Activated CD4-positive, alpha-beta T cell treated with anti-CD3 and anti-CD28 coated beads, Interleukin-2, amount 10 ng/mL, durations not matched to agents 24 days and 14 days (primary cell): ENCODE data around the gene RASGEF1C. TPM values are rescaled to one million over a fixed set of nuclear protein-coding genes. Genes with fewer than 3 reads are reported as not detected.
"Not testable (repeated sequence)": the region's sequence is repeated elsewhere in the genome, so short reads cannot be mapped to it uniquely, and the experiment has no call there.

Experiments used
- DNase-seq: peaks from one replicate; pipeline ENCODE4 v3.0.0; 2022
- H3K27ac Mint-ChIP-seq: one replicate; pipeline ENCODE4 v1.8.0; 2022; ENCODE audit warnings: mild to moderate bottlenecking, mixed read lengths
- H3K27me3 Mint-ChIP-seq: one replicate; pipeline ENCODE4 v1.8.0; 2022; ENCODE audit warnings: mixed read lengths
- H3K36me3 Mint-ChIP-seq: one replicate; pipeline ENCODE4 v1.8.0; 2022; ENCODE audit warnings: low read depth, mild to moderate bottlenecking, mixed read lengths
- H3K4me1 Mint-ChIP-seq: one replicate; pipeline ENCODE4 v1.8.0; 2021; ENCODE audit warnings: mixed read lengths
- H3K4me3 Mint-ChIP-seq: one replicate; pipeline ENCODE4 v1.8.0; 2022; ENCODE audit warnings: mild to moderate bottlenecking, moderate library complexity, mixed read lengths
- H3K9me3 Mint-ChIP-seq: one replicate; pipeline ENCODE4 v1.8.0; 2021; ENCODE audit warnings: mixed read lengths
- intact Hi-C: fragments of 100-400 bp; cut with micrococcal nuclease; formaldehyde crosslinking; loops from one replicate; pipeline ENCODE4 v1.15.1; 2023
- total RNA-seq: library from RNA; stranded (reverse); gene quantifications from 2 replicates; pipeline ENCODE4 v1.2.3, GENCODE V29; 2022

RASGEF1C gene
- total RNA-seq, 1 donor from 2014 or later, result not detected

DNA sequence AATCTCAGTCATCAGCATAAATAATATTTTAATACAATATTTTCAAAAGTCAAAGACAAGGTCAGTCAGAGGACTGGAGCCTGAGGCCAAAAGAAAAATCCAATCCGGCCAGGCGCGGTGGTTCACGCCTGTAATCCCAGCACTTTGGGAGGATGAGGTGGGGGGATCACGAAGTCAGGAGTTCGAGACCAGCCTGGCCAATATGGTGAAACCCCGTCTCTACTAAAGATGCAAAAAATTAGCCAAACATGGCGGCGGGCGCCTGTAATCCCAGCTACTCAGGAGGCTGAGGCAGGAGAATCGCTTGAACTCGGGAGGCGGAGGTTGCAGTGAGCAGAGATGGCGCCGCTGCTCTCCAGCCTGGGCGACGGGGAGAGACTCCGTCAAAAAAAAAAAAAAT is 119.4 kb downstream of the RASGEF1C start:
- DNase-seq, H3K27ac Mint-ChIP-seq, intact Hi-C loops, H3K4me3 Mint-ChIP-seq, H3K9me3 Mint-ChIP-seq, H3K27me3 Mint-ChIP-seq, H3K36me3 Mint-ChIP-seq: not testable (repeated sequence)
- peaks cover 14% of the 10 kb centered on the region for H3K4me1 Mint-ChIP-seq

DNA sequence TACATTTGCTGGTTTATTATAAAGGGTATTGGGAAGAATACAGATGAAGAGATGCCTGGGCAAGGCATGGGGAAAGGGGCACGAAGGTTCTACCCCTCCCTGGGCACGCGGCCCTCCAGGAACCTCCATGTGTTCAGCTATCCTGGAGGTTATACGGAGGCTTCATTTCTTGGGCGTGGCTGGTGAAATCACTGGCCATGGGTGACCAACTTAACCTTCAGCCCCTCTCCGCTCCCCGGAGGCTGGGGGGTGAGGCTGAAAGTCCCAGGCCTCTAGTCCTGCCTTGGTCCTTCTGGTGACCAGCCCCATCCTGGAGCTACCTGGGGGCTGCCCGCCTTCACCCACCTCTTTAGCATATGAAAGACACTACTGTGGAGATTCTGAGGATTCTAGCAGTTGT is 120.5 kb downstream of the RASGEF1C start:
- intact Hi-C loops, result no loop called here
- H3K4me3 Mint-ChIP-seq, result no peak overlapping the region

DNA sequence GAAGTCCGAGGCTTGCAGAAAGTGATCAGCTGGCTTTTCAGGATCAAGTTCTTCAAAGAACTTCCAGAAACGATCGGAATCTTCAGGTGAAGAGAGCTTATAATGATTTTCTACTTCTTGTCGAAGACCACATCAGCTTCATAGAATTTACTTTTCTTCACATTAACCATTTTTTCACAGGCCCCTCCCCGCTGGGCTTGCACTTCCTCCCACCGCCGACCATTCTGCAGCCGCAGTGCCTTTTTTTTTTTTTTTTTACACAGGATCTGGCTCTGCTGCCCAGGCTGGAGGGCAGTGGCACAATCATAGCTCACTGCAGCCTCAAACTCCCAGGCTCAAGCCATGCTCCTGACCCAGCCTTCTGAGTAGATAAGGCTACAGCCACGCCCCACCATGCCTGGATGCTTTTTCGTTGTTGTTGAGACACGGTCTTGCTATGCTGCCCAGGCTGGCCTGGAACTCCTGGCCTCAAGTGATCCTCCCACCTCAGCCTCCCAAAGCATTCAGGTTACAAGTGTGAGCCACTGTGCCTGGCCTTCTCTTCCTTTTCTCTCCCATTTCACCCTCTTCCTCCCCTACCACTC is 122.1 kb downstream of the RASGEF1C start:
- no peak overlapping the region for H3K27ac Mint-ChIP-seq
- no peaks in the 10 kb centered on the region for H3K36me3 Mint-ChIP-seq

More for the DNA sequence above, 120.5 kb downstream of the RASGEF1C start:
- peaks cover 6% of the 10 kb centered on the region for H3K27me3 Mint-ChIP-seq
- no peak overlapping the region for H3K27ac Mint-ChIP-seq
- H3K36me3 Mint-ChIP-seq, result no peaks in the 10 kb centered on the region
- H3K9me3 Mint-ChIP-seq, result no peaks in the 10 kb centered on the region
- peaks cover 14% of the 10 kb centered on the region for H3K4me1 Mint-ChIP-seq
- DNase-seq, result no peak

DNA sequence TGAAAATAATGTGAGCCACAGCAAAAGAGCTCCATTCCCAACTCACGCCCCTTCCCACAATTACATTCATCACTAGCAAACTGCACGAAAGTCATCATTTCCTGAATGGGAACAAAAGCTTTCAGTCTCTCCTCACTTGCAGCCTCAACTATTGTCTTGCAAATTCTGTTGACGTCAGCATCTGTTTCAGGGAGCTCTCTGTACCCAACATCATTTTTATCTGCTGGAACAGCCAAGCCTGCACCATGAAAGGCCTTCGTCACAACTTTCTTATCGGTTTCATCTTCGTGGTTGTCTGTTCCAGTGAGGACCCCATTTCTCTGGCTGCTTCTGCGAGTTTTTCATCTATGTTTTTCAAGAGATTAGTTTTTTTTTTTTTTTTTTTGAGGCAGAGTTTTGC is 123.2 kb downstream of the RASGEF1C start:
- intact Hi-C loops, result no loop called here
- Mint-ChIP-seq H3K4me3 (peak overlapping the region; percentile 21), H3K27ac (peak overlapping the region; percentile 5), H3K9me3 (no peaks in the 10 kb centered on the region), H3K36me3 (no peaks in the 10 kb centered on the region), H3K4me1 (peaks cover 14% of the 10 kb centered on the region), H3K27me3 (peaks cover 8% of the 10 kb centered on the region)
- DNase-seq, result peak; percentile 71

More for the DNA sequence above, 122.1 kb downstream of the RASGEF1C start:
- H3K4me1 Mint-ChIP-seq, result peaks cover 14% of the 10 kb centered on the region
- no peak for DNase-seq
- H3K4me3 Mint-ChIP-seq, result no peak overlapping the region
- intact Hi-C loops, result no loop called here
- H3K9me3 Mint-ChIP-seq, result no peaks in the 10 kb centered on the region
- peaks cover 6% of the 10 kb centered on the region for H3K27me3 Mint-ChIP-seq

DNA sequence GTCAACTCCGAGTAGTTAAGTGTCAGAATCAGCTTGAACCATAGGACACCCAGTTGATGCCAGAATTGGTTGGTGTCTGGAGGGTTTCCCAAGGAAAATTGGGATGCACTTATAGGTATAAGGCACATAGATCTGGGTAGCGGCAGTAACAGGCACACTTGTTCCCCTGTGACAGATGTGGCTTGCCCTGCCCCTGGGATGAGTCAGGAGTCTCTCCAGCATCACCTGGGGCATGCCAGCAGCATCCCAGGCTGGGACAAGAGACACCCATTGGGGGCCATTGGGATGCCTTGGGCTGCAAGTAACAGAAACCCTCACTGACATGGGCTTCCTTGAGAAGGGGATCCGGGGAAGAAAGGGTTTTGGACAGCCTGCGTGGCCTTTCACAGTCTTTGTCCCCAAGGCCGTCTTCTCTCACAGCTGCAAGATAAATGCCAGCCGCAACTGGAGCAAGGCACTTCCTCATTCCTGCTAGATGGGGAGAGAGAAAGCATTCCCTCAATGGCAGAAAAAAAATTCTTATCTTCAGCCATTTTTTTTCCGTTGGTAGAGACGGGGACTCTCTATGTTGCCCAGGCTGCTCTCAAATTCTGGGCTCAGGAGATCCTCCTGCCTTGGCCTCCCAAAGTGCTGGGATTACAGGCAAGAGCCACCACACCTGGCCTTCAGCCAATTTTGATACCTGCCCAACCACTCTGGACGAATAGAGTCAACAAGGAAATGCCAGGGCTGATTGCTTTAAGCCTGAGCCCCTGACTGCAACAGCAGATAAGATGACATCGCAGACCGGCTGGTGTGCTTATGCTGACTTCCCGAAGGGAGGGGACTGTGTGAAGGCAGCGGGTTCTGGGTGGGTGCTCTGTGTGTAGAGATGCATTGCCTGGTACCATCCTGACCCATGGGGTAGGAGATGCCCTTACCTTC is 124.1 kb downstream of the RASGEF1C start:
- H3K36me3 Mint-ChIP-seq, result no peaks in the 10 kb centered on the region
- peaks cover 13% of the 10 kb centered on the region for H3K27me3 Mint-ChIP-seq
- peaks cover 11% of the 10 kb centered on the region for H3K4me1 Mint-ChIP-seq
- intact Hi-C loops, result no loop called here
- H3K9me3 Mint-ChIP-seq, result no peaks in the 10 kb centered on the region
- H3K4me3 Mint-ChIP-seq, result no peak overlapping the region
- no peak overlapping the region for H3K27ac Mint-ChIP-seq
- DNase-seq, result no peak

DNA sequence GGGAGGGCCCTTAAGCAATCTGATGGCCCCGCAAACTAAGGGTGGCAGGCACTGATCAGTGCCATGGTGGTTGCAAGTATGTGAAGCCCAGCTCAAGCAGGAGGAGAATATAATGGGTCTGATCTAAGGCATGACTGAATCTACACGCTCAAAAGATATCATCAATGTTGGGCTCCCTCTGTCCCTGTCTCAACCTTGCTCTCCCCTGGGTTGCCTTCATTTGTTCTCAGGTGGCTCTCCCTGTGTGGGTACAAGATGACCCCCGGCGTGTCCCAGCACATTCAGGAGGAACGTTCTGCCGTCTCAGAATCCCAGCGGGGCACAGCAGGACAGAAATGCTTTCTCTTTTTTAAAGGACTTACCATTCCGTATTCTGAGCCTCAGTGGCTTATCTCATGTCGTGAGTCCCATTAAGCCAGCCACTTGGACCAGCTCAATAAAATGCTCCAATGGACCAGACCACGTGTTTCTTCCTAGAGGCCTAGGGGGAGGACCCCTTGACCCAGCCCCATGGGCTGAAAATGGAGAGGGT is 125.4 kb downstream of the RASGEF1C start:
- no peak overlapping the region for H3K27ac Mint-ChIP-seq
- DNase-seq, result no peak
- peaks cover 19% of the 10 kb centered on the region for H3K27me3 Mint-ChIP-seq
- H3K36me3 Mint-ChIP-seq, result no peaks in the 10 kb centered on the region
- H3K4me1 Mint-ChIP-seq, result peaks cover 11% of the 10 kb centered on the region
- H3K9me3 Mint-ChIP-seq, result no peaks in the 10 kb centered on the region
- intact Hi-C loops, result no loop called here
- no peak overlapping the region for H3K4me3 Mint-ChIP-seq

DNA sequence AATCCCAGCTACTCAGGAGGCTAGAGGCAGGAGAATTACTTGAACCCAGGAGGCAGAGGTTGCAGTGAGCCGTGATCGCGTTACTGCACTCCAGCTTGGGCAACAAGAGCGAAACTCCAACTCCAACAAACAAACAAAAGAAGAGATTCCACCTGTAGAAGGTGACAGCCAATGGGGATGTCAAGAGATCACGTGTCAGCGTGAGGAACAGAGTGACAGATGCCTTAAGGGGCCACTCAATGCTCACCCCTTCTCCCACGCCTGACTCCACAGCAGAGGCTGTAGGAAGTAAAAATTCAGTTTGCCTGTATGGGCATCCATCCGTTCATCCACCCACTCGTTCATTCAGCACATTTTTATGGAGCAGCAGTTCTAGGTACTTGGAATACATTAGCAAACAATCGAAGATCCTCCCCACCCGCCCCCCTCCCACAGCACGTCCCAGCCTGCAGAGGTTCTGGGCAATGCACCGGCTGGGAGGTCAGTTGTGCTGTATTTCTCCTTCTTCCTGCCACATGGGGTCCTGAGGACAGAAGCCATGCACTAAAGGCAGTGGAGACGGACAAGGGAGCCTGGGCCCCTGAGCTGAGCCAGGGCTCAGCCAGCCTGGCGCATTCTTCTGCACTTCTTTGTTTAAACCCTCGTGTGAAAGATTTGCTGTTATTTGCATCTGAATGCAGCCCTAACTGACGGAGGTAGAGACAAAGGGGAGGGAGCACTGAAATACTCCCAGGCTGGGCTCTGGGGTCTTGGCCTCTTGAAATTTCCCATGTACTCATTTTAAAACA is 126.2 kb downstream of the RASGEF1C start:
- no peak overlapping the region for H3K4me3 Mint-ChIP-seq
- H3K4me1 Mint-ChIP-seq, result peaks cover 11% of the 10 kb centered on the region
- no peak overlapping the region for H3K27ac Mint-ChIP-seq
- no peaks in the 10 kb centered on the region for H3K9me3 Mint-ChIP-seq
- intact Hi-C loops, result no loop called here
- no peaks in the 10 kb centered on the region for H3K36me3 Mint-ChIP-seq
- no peak for DNase-seq
- peaks cover 19% of the 10 kb centered on the region for H3K27me3 Mint-ChIP-seq

DNA sequence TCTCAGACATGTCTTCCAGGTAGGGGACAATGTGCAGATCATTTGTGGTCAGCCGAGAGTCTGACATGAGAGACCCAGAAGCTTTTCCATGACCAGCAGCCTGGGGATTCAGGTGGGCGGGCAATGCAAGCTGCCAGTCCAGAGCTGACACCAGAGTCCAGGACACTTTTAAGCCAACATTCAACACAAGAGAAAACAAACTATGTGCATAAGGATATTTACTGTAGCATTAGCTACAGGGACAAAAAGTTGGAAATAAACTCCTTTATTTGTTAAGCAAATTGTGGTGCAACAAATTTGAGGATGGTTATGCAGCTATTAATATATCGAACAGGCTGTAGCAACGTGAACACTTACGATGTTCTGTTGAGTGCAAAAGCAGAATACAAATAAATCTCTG is 127.5 kb downstream of the RASGEF1C start:
- no peak for DNase-seq
- Mint-ChIP-seq H3K4me1 (peaks cover 7% of the 10 kb centered on the region), H3K36me3 (no peaks in the 10 kb centered on the region), H3K27me3 (peaks cover 19% of the 10 kb centered on the region), H3K27ac (no peak overlapping the region), H3K9me3 (no peaks in the 10 kb centered on the region), H3K4me3 (no peak overlapping the region)
- intact Hi-C loops, result no loop called here

DNA sequence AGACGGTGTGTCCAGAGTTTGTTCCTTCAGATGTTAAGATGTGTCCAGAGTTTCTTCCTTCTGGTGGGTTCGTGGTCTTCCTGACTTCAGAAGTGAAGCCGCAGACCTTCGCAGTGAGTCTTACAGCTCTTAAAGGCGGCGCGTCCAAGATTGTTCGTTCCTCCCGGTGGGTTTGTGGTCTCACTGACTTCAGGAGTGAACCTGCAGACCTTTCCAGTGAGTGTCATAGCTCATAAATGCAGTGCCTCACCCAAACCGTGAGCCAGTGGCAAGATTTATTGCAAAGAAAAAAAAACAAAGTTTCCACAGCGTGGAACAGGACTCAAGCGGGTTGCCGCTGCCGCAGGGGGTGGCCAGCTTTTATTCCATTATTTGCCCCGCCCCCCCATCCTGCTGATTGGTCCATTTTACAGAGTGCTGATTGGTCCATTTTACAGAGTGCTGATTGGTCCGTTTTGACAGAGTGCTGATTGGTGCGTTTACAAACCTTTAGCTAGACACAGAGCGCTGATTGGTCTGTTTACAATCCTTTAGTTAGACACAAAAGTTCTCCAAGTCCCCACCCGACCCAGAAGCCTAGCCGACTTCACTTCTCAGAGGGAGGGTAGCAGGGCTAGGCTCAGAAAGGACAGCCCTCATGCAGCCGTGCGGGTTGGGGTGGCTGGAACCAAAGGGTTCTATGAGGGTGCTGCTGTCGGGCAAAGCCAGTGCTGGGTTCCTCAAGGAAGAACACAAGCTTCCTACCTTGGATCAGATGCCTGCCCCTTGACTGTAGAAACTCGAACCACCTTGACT is 128.3 kb downstream of the RASGEF1C start:
- Mint-ChIP-seq H3K36me3 (no peaks in the 10 kb centered on the region), H3K9me3 (no peaks in the 10 kb centered on the region), H3K27ac (no peak overlapping the region), H3K4me3 (no peak overlapping the region), H3K27me3 (peaks cover 20% of the 10 kb centered on the region), H3K4me1 (peaks cover 2% of the 10 kb centered on the region)
- DNase-seq, result peak; percentile 67
- intact Hi-C loops, result no loop called here

DNA sequence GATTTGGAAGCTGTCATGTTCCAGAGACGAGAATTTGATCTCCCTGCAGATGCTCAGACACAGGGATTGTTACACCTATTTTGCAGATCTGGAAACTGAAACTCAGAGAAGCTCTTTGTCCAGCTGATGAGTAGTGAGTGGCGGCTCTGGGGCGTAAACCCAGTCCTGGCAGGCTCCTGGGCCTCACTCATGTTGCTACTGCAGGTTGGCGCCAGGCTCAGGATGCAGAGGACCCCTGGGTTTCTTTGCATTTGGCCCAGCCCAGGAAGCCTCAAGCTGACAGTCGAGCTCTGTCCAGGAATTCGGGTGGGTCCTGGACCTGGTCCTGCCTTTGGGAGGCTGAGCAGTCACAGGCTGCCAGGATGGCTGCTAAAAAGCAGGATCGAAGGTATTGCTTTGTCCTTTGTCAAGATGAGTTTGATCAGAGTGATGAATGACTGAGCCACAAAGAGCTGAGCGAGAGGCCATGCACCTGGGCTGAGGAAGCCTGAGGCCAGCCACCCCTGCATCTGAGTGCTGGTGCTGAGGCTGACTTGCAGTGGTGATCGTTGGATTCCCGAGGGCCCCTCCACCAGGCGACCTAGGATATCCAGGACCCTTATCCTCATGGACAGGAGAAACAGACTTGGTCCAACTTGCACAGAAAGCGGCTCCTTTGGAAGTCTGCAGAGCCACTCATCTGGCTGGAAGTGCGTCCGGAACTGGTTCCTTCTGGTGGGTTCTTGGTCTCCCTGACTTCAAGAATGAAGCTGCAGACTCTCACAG is 129.1 kb downstream of the RASGEF1C start:
- Mint-ChIP-seq H3K27ac (no peak overlapping the region), H3K9me3 (no peaks in the 10 kb centered on the region), H3K4me3 (no peak overlapping the region), H3K27me3 (peaks cover 22% of the 10 kb centered on the region), H3K4me1 (no peaks in the 10 kb centered on the region), H3K36me3 (no peaks in the 10 kb centered on the region)
- intact Hi-C loops, result no loop called here
- no peak for DNase-seq

DNA sequence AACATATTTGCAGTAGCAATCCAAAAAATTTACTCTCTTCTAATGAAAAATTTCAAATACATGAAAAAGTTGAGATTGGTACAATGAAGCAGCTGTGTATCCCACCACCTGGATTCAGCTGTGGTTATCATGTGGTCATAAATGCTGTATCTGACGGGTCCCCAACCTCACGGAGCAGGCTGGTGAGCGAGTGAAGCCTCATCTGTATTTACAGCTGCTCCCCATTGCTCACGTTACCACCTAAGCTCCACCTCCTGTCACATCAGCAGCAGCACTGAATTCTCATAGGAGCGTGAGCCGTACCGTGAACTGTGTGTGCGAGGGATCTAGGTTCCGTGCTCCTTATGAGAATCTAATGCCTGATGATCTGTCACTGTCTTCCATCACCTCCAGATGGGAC is 130.7 kb downstream of the RASGEF1C start:
- no peak for DNase-seq
- H3K9me3 Mint-ChIP-seq, result no peaks in the 10 kb centered on the region
- H3K4me1 Mint-ChIP-seq, result no peaks in the 10 kb centered on the region
- intact Hi-C loops, result no loop called here
- H3K27me3 Mint-ChIP-seq, result peaks cover 28% of the 10 kb centered on the region
- H3K27ac Mint-ChIP-seq, result no peak overlapping the region
- no peaks in the 10 kb centered on the region for H3K36me3 Mint-ChIP-seq
- H3K4me3 Mint-ChIP-seq, result no peak overlapping the region

DNA sequence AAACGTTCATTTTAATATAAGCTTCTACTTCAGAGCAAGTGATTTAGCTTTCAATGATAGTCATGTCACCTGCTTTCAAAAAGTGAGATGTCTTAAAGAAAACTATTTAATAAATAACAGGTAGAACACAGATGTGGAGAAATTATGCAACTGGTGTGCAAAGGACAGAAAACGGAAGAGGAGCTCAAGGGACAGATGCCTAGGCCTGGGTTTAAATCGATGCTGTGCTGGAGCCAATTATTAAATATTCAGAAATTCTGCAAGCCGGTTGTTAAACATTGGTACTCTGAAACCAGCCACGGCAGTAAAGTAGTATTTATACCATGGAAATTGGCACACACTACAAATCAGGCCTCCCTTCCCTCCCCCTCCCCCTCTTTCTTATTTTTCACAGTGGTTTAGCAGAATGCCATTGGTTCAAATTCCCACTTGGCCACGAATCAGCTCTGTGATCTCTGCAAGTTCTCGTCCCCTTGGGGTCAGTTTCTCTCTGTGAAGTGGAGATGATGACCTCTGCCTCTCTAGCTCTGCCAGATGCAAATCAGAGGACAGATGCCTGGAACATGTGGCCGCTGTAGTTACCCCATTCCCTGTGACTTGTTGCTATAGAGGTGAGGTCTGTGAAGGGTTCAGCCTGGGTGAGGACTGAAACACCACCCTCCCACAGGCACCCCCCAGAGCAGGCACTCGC is 131.3 kb downstream of the RASGEF1C start:
- Mint-ChIP-seq H3K4me1 (no peaks in the 10 kb centered on the region), H3K27ac (no peak overlapping the region), H3K27me3 (peaks cover 30% of the 10 kb centered on the region), H3K36me3 (peaks cover 2% of the 10 kb centered on the region), H3K4me3 (no peak overlapping the region), H3K9me3 (no peaks in the 10 kb centered on the region)
- intact Hi-C loops, result no loop called here
- DNase-seq, result no peak
